Epithelial cell of proximal tubule (primary cell): ENCODE measurements around the gene AFAP1L2. TPM values are rescaled to one million over a fixed set of nuclear protein-coding genes. Genes with fewer than 3 reads are reported as not detected.

ENCODE experiments used
- DNase-seq: peaks from one replicate; pipeline ENCODE4 v3.0.0-alpha.2; 2011; ENCODE audit warnings: low read depth
- H3K4me3 ChIP-seq: 2 replicates; pipeline ENCODE4 v1.5.1; 2011; ENCODE audit warnings: low read depth, mild to moderate bottlenecking, low read length
- CTCF ChIP-seq: conservative IDR thresholded peaks from 2 replicates; pipeline ENCODE4 v1.5.1; 2012; ENCODE audit warnings: low read depth, mild to moderate bottlenecking, low read length
- total RNA-seq: library from RNA; depleted of rRNA; stranded (reverse); fragments of >200 nt; gene quantifications from 2 replicates; pipeline ENCODE4 v1.2.3, GENCODE V29; 2015

Gene AFAP1L2
- 9.6 and 14.2 TPM in 2 replicates for total RNA-seq

- DNase-seq: no peak
- peak within 1 kb of the TSS; percentile 56 for H3K4me3 ChIP-seq
- TF ChIP-seq CTCF: no peak
These were observed at the start of gene AFAP1L2 for GRCh38 chr10:114404171-114405010. TSS of gene AFAP1L2 (minus strand) at chr10:114404502. CDS start at chr10:114404455, 47 bp downstream.

GRCh38 chr10:114453576-114453975 lies 49.3 kb upstream of the AFAP1L2 start:
- DNase-seq: no peak
- TF ChIP-seq CTCF: no peak
- no peak overlapping the region for H3K4me3 ChIP-seq

GRCh38 chr10:114448897-114449296 lies 44.6 kb upstream of the AFAP1L2 start:
- no peak for DNase-seq
- no peak overlapping the region for H3K4me3 ChIP-seq

GRCh38 chr10:114445332-114445731 lies 41.0 kb upstream of the AFAP1L2 start:
- H3K4me3 ChIP-seq: no peak overlapping the region
- no peak for TF ChIP-seq CTCF
- no peak for DNase-seq

More at GRCh38 chr10:114448897-114449296, 44.6 kb upstream of the AFAP1L2 start:
- TF ChIP-seq CTCF: no peak

GRCh38 chr10:114444819-114445218 lies 40.5 kb upstream of the AFAP1L2 start:
- H3K4me3 ChIP-seq: no peak overlapping the region
- DNase-seq: no peak
- TF ChIP-seq CTCF: no peak

GRCh38 chr10:114442091-114442630 lies 37.9 kb upstream of the AFAP1L2 start:
- no peak overlapping the region for H3K4me3 ChIP-seq
- no peak for DNase-seq
- no peak for TF ChIP-seq CTCF
